HG03135 (cell line): Measurements from ENCODE around the gene TPSAB1.
"Not testable (repeated sequence)": the region's sequence is repeated elsewhere in the genome, so short reads cannot be mapped to it uniquely, and the experiment has no call there.

Experiments
- ATAC-seq: cut with Tn5 transposase; IDR thresholded peaks from one replicate; pipeline ENCODE4 v1.9.1; 2021; ENCODE audit warnings: mild to moderate bottlenecking, moderate library complexity; ENCODE audit not compliant: unreplicated experiment

Gene TPSAB1

DNA sequence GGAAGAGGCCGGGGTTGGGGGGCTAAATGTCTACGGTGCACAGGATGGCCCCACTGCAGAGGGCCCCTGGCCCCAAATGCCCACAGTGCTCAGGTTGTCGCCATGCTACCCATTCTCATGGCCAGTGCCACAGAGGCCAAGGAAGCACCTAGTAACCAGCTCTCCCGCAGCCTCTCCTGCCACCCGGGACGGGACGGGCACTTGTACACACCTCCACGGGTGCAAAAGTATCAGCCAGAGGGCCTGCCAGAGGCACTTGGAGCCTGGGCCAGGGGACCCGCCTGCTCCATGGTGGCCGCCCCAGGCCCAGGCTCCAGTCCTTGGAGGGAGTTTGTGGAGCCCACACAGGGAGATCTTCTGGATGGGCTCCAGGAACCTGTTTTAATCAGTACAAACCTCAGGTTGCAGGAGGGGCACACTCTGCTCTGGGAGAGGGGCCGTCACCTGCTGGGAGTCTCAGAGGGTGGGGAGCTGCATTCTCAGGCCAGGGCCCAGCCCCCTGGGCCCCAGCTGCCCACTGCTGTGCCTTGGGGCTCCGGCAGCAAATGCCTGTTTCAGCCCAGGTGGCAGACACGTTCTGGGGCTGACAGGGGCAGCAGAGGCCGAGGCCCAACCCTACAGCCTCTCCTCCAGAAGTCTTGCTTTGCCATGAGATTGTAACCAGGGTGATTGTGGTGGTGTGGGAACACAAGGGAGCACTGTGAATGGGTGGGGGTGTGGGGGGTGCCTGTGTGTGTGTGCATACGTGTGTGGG lies 23.3 kb downstream of the TPSAB1 start:
- no peak for ATAC-seq

DNA sequence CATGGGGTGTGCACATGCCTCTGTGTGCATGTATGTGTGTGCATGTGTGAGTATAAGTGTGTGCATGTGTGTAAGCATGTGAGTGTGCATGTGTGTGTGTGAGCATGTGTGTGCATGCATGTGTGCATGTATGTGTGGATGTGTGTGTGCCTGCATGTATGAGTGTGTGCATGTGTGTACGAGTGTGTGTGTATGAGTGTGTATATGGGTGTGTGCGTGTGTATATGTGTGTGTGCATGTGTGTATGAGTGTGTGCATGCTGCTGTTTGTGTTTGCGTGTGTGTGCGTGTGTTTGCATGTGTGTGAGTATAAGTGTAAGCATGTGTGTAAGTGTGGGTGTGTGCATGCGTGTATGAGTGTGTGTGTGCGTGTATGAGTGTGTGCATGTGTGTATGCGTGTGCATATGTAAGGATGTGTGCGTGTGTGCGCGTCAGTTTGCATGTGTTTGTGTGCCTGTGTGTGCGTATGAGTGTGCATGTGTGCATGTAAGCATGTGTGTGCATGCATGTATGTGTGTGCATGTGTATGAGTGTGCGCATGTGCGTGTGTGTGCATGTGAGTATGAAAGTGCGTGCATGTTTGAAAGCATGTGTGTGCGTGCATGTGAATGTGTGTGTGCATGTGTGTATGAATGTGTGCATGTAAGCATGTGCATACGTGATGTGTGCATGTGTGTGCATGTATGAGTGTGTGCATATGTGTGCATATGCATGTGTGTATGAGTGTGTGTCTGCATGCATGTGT lies 24.0 kb downstream of the TPSAB1 start:
- ATAC-seq = no peak

- ATAC-seq = no peak
Measured at GRCh38 chr16:1265090-1265630, 24.7 kb downstream of the TPSAB1 start.

GRCh38 chr16:1265826-1266225 lies 25.3 kb downstream of the TPSAB1 start:
- ATAC-seq = no peak

- ATAC-seq = not testable (repeated sequence)
Measured at GRCh38 chr16:1269418-1269817, 28.9 kb downstream of the TPSAB1 start.

DNA sequence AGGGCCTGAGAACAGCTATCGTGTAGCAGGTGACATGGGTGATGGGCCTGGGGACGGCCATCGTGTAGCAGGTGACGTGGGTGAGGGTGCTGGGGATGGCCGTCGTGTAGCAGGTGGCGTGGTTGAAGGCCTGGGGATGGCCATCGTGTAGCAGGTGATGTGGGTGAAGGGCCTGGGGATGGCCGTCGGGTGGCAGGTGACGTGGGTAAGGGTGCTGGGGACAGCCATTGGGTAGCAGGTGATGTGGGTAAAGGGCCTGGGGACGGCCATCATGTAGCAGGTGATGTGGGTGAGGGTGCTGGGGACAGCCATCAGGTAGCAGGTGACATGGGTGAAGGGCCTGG lies 30.8 kb downstream of the TPSAB1 start:
- no peak for ATAC-seq

GRCh38 chr16:1271724-1272413 lies 31.4 kb downstream of the TPSAB1 start:
- ATAC-seq = not testable (repeated sequence)

DNA sequence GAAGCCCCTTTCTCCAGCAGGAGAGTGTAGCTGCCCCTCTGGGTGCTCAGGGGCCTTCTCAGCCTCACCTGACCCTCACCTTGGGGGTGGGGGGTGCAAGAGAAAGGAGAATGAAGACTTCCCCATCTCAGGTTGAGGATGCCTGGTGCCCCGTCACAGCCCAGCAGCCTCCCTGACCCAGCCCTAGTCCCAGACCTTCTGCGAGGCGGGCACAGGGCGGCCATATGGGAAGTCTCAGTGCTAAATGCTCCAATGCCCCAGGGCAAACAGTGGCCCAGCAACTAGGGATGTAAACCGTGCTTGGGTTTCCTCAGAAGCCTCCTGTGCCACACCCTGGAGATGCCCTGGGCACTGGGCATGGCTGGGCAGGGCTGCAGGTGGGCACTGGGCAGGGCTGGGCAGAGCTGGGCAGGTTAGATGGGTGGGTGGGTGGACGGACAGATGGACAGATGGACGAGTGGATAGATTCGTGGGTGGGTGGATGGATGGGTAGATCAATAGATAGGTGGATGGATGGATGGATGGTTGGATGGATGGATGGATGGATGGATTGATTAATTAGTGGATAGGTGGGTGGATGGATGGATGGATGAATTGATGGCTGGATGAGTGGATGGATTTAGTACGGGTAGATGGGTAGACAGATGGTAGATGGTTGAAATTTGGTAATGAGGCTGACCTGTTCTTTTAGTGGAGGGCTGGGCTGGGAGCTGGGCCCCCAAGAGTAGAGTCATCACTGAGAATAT lies 32.1 kb downstream of the TPSAB1 start:
- ATAC-seq = no peak

DNA sequence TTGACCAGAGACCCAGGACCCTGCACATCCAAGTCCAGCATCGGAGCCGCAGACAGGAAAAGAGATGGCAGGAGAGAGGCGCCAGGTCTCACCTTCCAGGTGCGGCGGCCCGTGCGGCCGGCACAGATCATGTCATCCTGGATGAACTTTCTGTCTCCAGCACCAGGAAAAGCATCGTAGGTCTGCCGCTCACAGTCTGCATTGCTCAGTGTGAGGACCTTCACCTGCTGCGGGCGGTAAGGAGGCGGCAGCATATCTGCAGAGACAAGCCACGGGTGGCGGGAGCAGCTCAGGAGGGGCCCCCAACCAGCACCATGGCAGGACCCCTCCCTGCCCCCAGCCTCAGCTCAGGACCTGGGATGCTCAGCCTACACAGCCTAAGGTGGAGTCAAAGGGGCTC lies 33.3 kb downstream of the TPSAB1 start:
- no peak for ATAC-seq

GRCh38 chr16:1274767-1275166 lies 34.3 kb downstream of the TPSAB1 start:
- ATAC-seq = no peak

GRCh38 chr16:1275791-1276579 lies 35.5 kb downstream of the TPSAB1 start:
- no peak for ATAC-seq

DNA sequence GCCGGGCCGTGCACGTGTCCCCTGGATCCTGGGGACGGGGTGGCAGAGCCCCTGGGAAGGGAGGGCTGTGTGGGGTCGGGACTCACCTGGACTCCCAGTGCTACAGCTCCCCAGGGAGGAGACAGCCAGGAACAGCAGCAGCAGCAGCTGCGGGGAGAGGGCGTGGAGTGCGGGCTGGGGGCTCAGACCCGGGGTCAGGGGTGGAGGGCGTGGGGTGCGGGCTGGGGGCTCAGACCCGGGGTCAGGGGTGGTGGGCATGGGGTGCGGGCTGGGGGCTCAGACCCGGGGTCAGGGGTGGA lies 36.0 kb downstream of the TPSAB1 start:
- no peak for ATAC-seq

GRCh38 chr16:1277151-1277598 lies 36.7 kb downstream of the TPSAB1 start:
- ATAC-seq = no peak

DNA sequence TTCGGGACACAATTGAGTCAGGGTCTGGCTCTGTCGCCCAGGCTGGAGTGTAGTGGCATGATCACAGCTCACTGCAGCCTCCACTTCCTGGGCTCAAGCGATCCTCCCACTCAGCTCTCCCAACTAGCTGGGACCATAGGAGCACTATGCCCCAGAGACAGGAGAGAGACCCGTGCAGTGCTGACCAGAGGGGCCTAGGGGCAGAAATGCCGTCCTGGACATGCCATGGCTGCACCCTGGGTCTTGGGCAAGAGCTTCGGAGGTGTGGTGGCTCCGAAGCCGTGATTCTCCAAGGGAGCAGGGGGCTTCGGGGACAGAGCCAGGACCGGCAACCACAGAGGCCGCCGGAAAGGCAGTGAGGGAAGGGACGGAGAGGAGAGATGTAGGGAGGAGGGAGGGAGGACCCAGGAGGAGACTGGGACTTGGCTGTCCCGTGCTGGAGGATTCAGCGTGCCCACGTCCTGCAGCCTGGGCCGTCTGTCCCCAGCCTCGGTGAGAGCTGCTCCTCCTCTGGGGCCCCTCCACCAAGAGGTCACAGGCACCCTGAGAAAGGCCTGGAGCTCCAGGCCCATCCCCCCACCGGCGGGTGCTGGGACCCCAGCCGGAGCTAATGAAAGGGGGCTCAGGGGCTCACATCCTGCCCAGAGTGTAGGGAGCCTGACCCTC lies 37.2 kb downstream of the TPSAB1 start:
- no peak for ATAC-seq

DNA sequence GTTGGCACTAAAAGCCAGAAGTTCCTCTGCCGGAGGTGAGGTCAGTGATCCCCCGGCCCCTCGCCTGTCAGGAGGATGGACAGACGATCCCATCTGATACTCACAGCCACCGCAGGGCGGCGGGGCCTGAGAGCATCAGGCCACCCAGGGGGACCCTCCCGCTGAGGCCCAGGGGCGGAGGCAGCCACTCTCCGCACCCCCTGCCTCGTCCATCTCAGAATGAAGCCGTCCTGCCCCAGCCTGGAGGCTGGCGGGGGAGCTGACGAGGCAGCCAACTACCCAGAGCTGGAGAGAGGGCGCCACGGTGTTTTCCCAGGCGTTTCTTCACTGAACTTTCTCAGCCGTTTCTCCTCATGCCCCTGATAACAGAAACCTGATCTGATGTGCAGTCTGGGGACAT lies 38.0 kb downstream of the TPSAB1 start:
- ATAC-seq = no peak

- no peak for ATAC-seq
Measured at GRCh38 chr16:1279081-1279944, 38.8 kb downstream of the TPSAB1 start.

DNA sequence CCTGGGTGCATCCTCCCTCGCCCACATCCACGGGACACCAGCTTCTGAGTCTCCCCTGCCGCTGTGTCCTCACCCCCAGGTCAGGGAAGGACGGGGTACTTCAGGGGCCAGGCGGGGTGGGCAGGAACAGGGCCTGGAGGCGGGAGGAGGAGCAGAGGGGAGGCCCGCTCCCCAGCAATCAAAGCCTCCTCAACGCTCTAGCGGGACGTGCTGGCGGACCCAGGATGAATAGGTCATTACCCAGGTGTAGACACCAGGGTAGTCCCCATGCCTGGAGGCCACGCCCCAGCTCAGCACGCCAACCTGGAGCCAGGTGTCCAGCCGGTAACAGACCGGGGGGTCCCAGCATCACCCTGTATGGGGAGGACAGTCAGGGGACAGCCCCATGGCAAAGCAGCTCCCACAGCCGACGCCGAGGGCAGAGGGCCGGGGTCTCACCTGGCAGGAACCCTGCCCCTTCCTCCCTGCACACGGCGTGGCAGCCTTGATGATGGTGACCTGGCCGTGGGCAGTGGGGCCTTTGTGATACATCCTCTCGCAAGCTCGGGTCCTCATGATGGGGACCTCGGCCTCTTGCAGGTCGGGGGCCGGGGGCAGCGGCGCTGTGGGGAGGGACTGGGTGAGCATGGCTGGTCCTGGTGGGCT lies 39.6 kb downstream of the TPSAB1 start:
- ATAC-seq = no peak

DNA sequence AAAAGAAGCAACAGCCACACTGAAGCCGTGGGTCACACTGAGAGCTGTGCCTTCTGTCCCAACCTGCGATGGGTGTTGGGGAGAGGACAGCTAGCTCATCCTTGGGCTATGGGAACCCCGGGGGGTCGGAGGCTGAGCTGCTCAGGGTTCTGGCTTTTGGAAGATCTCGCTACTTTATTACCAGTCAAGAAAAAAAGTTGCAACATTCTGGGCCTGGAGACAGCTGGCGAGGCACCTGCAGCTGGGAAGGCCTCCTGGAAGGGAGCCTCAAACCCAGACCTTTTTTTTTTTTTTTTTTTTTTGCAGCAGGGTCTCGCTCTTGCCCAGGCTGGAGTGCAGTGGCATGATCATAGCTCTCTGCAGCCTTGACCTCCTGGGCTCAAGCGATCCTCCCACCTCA lies 40.3 kb downstream of the TPSAB1 start:
- no peak for ATAC-seq
